Measurements from ENCODE around the gene SHPK. TPM values are rescaled to one million over a fixed set of nuclear protein-coding genes. Genes with fewer than 3 reads are reported as not detected.

Gene SHPK
- total RNA-seq, 6 donors from 2014 or later = 10.5 to 25.1 (median 12.4) TPM

- 0% methylated on average over 12 to 21 of the region's 89 CpGs for WGBS, 2 donors
- peaks cover 2 to 28% (median 14%) of the 10 kb centered on the region in 4 donors for H3K36me3 ChIP-seq
- peaks cover 30 to 36% (median 31%) of the 10 kb centered on the region in 4 donors for H3K4me1 ChIP-seq
- peak within 1 kb of the TSS; percentile 87 to 100 (median 94) for H3K4me3 ChIP-seq
- ATAC-seq (ENCODE audit: low FRiP score in 2 of 2) (peak; percentile 96 to 97), DNase-seq (peak; percentile 99 to 100)
- TF ChIP-seq, protein P1, sequence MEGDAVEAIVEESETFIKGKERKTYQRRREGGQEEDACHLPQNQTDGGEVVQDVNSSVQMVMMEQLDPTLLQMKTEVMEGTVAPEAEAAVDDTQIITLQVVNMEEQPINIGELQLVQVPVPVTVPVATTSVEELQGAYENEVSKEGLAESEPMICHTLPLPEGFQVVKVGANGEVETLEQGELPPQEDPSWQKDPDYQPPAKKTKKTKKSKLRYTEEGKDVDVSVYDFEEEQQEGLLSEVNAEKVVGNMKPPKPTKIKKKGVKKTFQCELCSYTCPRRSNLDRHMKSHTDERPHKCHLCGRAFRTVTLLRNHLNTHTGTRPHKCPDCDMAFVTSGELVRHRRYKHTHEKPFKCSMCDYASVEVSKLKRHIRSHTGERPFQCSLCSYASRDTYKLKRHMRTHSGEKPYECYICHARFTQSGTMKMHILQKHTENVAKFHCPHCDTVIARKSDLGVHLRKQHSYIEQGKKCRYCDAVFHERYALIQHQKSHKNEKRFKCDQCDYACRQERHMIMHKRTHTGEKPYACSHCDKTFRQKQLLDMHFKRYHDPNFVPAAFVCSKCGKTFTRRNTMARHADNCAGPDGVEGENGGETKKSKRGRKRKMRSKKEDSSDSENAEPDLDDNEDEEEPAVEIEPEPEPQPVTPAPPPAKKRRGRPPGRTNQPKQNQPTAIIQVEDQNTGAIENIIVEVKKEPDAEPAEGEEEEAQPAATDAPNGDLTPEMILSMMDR (IDR thresholded peaks at IDR 0.05) = peak in 2 of 6 experiments; percentile 22 to 23
- TF ChIP-seq EP300 (IDR thresholded peaks at IDR 0.05) (no peak), POLR2A (IDR thresholded peaks at IDR 0.05) (peak in 3 of 4 donors; percentile 86 to 95 (median 90)), POLR2AphosphoS5 (IDR thresholded peaks at IDR 0.05) (peak; percentile 72 to 97)
- H3K9me3 ChIP-seq = no peaks in the 10 kb centered on the region
- peak within 1 kb of the TSS; percentile 88 to 97 (median 94) for H3K27ac ChIP-seq
- H3K27me3 ChIP-seq = no peaks in the 10 kb centered on the region
Observed at GRCh38 chr17:3668279-3669084, 32.4 kb upstream of the SHPK start, which contains the start of the genes EMC6 and TAX1BP3. EMC6 (plus strand) TSS chr17:3668812; CDS start chr17:3669147, 335 bp downstream. TAX1BP3 (minus strand) TSS chr17:3668578; CDS start chr17:3668526, 52 bp downstream.

DNA sequence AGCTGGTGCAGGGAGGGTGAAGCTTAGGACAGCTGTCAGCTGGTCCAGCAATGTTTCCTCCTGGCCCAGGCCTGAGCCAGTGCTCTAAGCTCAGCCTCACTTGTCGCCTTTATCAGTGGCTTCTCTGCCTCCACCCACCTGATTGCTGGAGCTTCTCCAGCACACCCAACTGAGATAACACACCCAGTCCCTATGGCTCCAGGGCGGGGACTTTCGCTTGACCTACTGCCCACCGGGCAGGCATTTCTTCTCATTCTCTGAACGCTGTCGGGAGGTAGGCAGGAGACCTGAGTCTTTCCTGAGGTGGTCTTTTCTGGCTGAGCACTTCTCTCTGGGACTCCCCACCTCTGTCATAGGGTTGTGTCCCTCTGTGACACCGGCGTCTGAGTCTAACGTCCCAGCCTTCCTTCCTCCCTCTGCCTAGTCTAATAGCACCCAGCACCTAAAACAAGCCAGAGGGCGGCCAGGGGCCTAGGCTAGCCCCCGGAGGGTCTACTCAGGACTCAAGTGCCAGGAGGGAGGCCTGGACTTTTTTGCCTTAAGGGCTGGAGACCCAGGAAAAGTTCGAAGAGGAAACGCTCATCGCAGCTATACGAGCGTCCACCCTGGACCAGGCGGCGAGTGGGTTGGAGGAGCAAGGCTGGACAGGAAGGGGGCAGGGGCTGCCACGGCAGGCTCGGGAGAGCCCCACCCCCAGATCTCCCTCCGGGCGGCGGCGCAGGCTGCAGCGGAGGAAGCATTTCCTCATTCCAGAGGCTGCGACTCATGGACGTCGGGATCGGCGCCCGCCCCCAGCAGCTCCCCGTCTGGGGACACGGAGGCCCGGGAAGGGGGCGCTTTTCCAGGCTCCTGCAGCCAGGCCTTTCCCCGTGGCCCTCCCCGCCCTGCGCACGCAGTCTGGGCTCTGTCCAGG, 31.6 kb upstream of the SHPK start:
- WGBS, 2 donors = 6 to 9% methylated on average over 19 to 21 of the region's 39 CpGs
- Histone ChIP-seq H3K27ac (peak overlapping the region; percentile 88 to 97 (median 94)), H3K36me3 (peaks cover 2 to 36% (median 21%) of the 10 kb centered on the region in 4 donors), H3K4me3 (peak overlapping the region; percentile 54 to 100 (median 90)), H3K27me3 (no peaks in the 10 kb centered on the region), H3K9me3 (no peaks in the 10 kb centered on the region), H3K4me1 (peaks cover 30 to 36% (median 31%) of the 10 kb centered on the region in 4 donors)
- ATAC-seq (ENCODE audit: low FRiP score in 2 of 2) = peak; percentile 93
- peak; percentile 88 to 95 for DNase-seq
- TF ChIP-seq POLR2AphosphoS5 (IDR thresholded peaks at IDR 0.05) = peak; percentile 40 to 65
- TF ChIP-seq EP300 (IDR thresholded peaks at IDR 0.05) = no peak

- ATAC-seq (ENCODE audit: low FRiP score in 2 of 2) (no peak), DNase-seq (no peak)
- WGBS, 2 donors = 72 to 96% methylated on average over 6 of the region's 6 CpGs
- H3K9me3 ChIP-seq = no peaks in the 10 kb centered on the region
- H3K36me3 ChIP-seq = peaks cover 2 to 42% (median 24%) of the 10 kb centered on the region in 4 donors
- H3K4me1 ChIP-seq = peaks cover 30 to 36% (median 31%) of the 10 kb centered on the region in 4 donors
- peak overlapping the region in 3 of 4 donors; percentile 88 to 95 (median 93) for H3K27ac ChIP-seq
- no peaks in the 10 kb centered on the region for H3K27me3 ChIP-seq
- peak overlapping the region in 1 of 4 donors; percentile 93 for H3K4me3 ChIP-seq
- no peak for TF ChIP-seq EP300 (IDR thresholded peaks at IDR 0.05)
- TF ChIP-seq, protein P1 (IDR thresholded peaks at IDR 0.05) = no peak
- no peak for TF ChIP-seq POLR2A (IDR thresholded peaks at IDR 0.05)
- no peak for TF ChIP-seq POLR2AphosphoS5 (IDR thresholded peaks at IDR 0.05)
Observed at GRCh38 chr17:3666516-3666915, 30.5 kb upstream of the SHPK start.

DNA sequence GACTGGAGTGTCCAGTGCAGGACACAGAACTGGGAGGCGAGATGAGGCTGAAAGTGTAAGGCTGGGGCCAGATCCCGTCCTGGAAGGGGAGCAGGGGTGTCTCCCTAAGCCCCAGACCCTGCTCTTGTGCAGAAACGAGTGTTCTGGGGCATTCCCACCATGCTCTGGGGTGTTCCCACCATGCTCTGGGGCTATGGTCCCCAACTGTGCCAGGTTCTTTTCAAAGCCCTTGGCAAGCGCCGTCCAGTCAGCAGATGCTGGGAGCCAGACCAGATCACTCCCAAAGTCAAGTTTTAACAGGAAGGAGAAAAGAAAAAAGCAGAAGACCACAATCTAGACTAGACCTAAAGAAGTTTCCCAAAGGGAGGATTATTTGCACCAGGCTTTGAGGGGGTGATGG, 29.8 kb upstream of the SHPK start:
- Histone ChIP-seq H3K27me3 (no peaks in the 10 kb centered on the region), H3K9me3 (no peaks in the 10 kb centered on the region), H3K4me3 (no peak overlapping the region), H3K27ac (peak overlapping the region in 2 of 4 donors; percentile 93 to 95), H3K36me3 (peaks cover 2 to 47% (median 26%) of the 10 kb centered on the region in 4 donors), H3K4me1 (peaks cover 30 to 36% (median 31%) of the 10 kb centered on the region in 4 donors)
- no peak for ATAC-seq (ENCODE audit: low FRiP score in 2 of 2)
- TF ChIP-seq, protein P1 (IDR thresholded peaks at IDR 0.05) = no peak
- TF ChIP-seq POLR2A (IDR thresholded peaks at IDR 0.05) (no peak), EP300 (IDR thresholded peaks at IDR 0.05) (no peak), POLR2AphosphoS5 (IDR thresholded peaks at IDR 0.05) (no peak)
- WGBS, 2 donors = 77 to 81% methylated on average over 5 of the region's 5 CpGs
- DNase-seq = no peak

Measured in upper lobe of left lung (tissue), 6 donors.